Testis (tissue), 3 donors: ENCODE measurements around the gene NXT1. TPM values are rescaled to one million over a fixed set of nuclear protein-coding genes. Genes with fewer than 3 reads are reported as not detected.
"Not testable (repeated sequence)": the region's sequence is repeated elsewhere in the genome, so short reads cannot be mapped to it uniquely, and the experiment has no call there.

Experiments
- DNase-seq: peaks from one replicate; pipeline ENCODE4 v3.0.0-alpha.2; 2019
- H3K27ac ChIP-seq, 2 donors: fragments of 200-600 bp; sonication (generic); one replicate each; pipeline ENCODE4 v1.5.1; 2019
- H3K27me3 ChIP-seq: fragments of 200-600 bp; sonication (generic); one replicate; pipeline ENCODE4 v1.5.1; 2019
- H3K36me3 ChIP-seq: fragments of 200-600 bp; sonication (generic); one replicate; pipeline ENCODE4 v1.5.1; 2017; ENCODE audit warnings: low read depth; ENCODE audit errors: missing control alignments
- H3K4me1 ChIP-seq: fragments of 200-600 bp; sonication (generic); one replicate; pipeline ENCODE4 v1.5.1; 2019
- H3K4me3 ChIP-seq, 2 donors: fragments of 200-600 bp; sonication (generic); one replicate each; pipeline ENCODE4 v1.5.1; 2017 to 2019
- H3K9me3 ChIP-seq: fragments of 200-600 bp; sonication (generic); one replicate; pipeline ENCODE4 v1.5.1; 2017
- CTCF ChIP-seq, 3 experiments: fragments of 450-650 bp in 2 of 3; fragments of 200-600 bp in 1 of 3; sonication (generic) in 1 of 3; IDR thresholded peaks; one replicate each; pipeline ENCODE4 v1.5.1; 2016 to 2019; ENCODE audit warnings: antibody characterized with exemption in 3 of 3, mild to moderate bottlenecking in 2 of 3, moderate library complexity in 1 of 3
- POLR2A ChIP-seq: fragments of 450-650 bp; IDR thresholded peaks from one replicate; pipeline ENCODE4 v1.6.1; 2017; ENCODE audit warnings: antibody characterized with exemption, mild to moderate bottlenecking, moderate library complexity
- WGBS, 2 donors: methylation state at CpG; one replicate each; pipeline ENCODE4 v1.1.5; 2018; 5-methylcytosine and 5-hydroxymethylcytosine counted together
- intact Hi-C: fragments of 100-400 bp; cut with DNase I; formaldehyde crosslinking; loops from one replicate; pipeline ENCODE4 v1.15.1; 2023; ENCODE audit warnings: low total_unique reads
- polyA plus RNA-seq: library from polyadenylated mRNA; stranded (reverse); fragments of 350-450 nt; fragmentation: Illumina TruSeq; extraction: RNeasy Lipid Tissue Mini Kit (QIAGEN cat#74804); gene quantifications from one replicate; pipeline ENCODE4 v1.2.3, GENCODE V29; 2014; ENCODE audit warnings: low read depth, low replicate concordance; ENCODE audit not compliant: insufficient read depth
- total RNA-seq, 2 donors: library from RNA; depleted of rRNA; stranded (reverse); fragments of >200 nt; gene quantifications; one replicate each; pipeline ENCODE4 v1.2.3, GENCODE V29; 2016

NXT1 gene
- total and polyA plus RNA-seq, 3 donors from 2014 or later: 26.3 to 48.0 (median 40.3) TPM

GRCh38 chr20:23303325-23304102 lies 47.1 kb upstream of the NXT1 start:
- Histone ChIP-seq H3K4me1 (peaks cover 6% of the 10 kb centered on the region), H3K27ac (peak overlapping the region in 1 of 2 donors; percentile 59), H3K9me3 (no peaks in the 10 kb centered on the region), H3K36me3 (no peaks in the 10 kb centered on the region), H3K27me3 (no peaks in the 10 kb centered on the region), H3K4me3 (no peak overlapping the region)
- no peak for TF ChIP-seq POLR2A
- no peak for TF ChIP-seq CTCF (IDR thresholded peaks at IDR 0.05)
- DNase-seq: no peak
- intact Hi-C loops: no loop called here
- WGBS, 2 donors: 83 to 84% methylated on average over 5 of the region's 5 CpGs

- intact Hi-C loops: no loop called here
- peak overlapping the region; percentile 34 to 59 for H3K27ac ChIP-seq
- no peaks in the 10 kb centered on the region for H3K27me3 ChIP-seq
- no peaks in the 10 kb centered on the region for H3K36me3 ChIP-seq
- no peak for TF ChIP-seq CTCF (IDR thresholded peaks at IDR 0.05)
- no peak for TF ChIP-seq POLR2A
- H3K4me1 ChIP-seq: peaks cover 4% of the 10 kb centered on the region
- H3K4me3 ChIP-seq: no peak overlapping the region
- 89 to 93% methylated on average over 16 of the region's 16 CpGs for WGBS, 2 donors
- no peak for DNase-seq
- H3K9me3 ChIP-seq: no peaks in the 10 kb centered on the region
Observed at GRCh38 chr20:23304616-23305015, 46.0 kb upstream of the NXT1 start.

- Histone ChIP-seq H3K36me3 (no peaks in the 10 kb centered on the region), H3K9me3 (no peaks in the 10 kb centered on the region), H3K27ac (peak overlapping the region; percentile 34 to 59), H3K4me1 (peaks cover 4% of the 10 kb centered on the region), H3K4me3 (no peak overlapping the region), H3K27me3 (no peaks in the 10 kb centered on the region)
- no peak for TF ChIP-seq POLR2A
- TF ChIP-seq CTCF (IDR thresholded peaks at IDR 0.05): no peak
- intact Hi-C loops: no loop called here
- WGBS, 2 donors: 28 to 58% methylated on average over 3 of the region's 3 CpGs
- DNase-seq: peak; percentile 56
Observed at GRCh38 chr20:23305098-23305497, 45.5 kb upstream of the NXT1 start.

GRCh38 chr20:23307393-23307792 lies 43.2 kb upstream of the NXT1 start:
- H3K27me3 ChIP-seq, intact Hi-C loops, H3K27ac ChIP-seq, DNase-seq, H3K9me3 ChIP-seq, H3K4me3 ChIP-seq, H3K36me3 ChIP-seq: not testable (repeated sequence)
- 98% methylated on average over 2 to 3 of the region's 4 CpGs for WGBS, 2 donors
- H3K4me1 ChIP-seq: peaks cover 12% of the 10 kb centered on the region

GRCh38 chr20:23308024-23308423 lies 42.6 kb upstream of the NXT1 start:
- Histone ChIP-seq H3K4me1 (peaks cover 19% of the 10 kb centered on the region), H3K4me3 (no peak overlapping the region), H3K27ac (no peak overlapping the region), H3K9me3 (no peaks in the 10 kb centered on the region), H3K27me3 (no peaks in the 10 kb centered on the region), H3K36me3 (no peaks in the 10 kb centered on the region)
- no peak for DNase-seq
- intact Hi-C loops: no loop called here
- TF ChIP-seq CTCF (IDR thresholded peaks at IDR 0.05) (no peak), POLR2A (no peak)
- WGBS, 2 donors: 76 to 82% methylated on average over 3 of the region's 3 CpGs
